Natural killer cell (primary cell): Measurements from ENCODE around the gene LRP3. TPM values are rescaled to one million over a fixed set of nuclear protein-coding genes. Genes with fewer than 3 reads are reported as not detected.
"Not testable (repeated sequence)": the region's sequence is repeated elsewhere in the genome, so short reads cannot be mapped to it uniquely, and the experiment has no call there.

Source experiments
- ATAC-seq, 3 donors: fragments of 150-1000 bp in 2 of 3; fragments of 200-7000 bp in 1 of 3; cut with Tn5 transposase; 1 replicate in 1 of 3; 2 replicates in 2 of 3; pipeline ENCODE4 v1.10.0; 2021; ENCODE audit warnings: mild to moderate bottlenecking in 2 of 3, moderate library complexity in 2 of 3
- DNase-seq, 2 donors: peaks; one replicate each; pipeline versions ENCODE4 v3.0.0 to v3.0.0-alpha.2; 2013 to 2021; ENCODE audit warnings: mixed read lengths in 1 of 2
- H3K27ac ChIP-seq: one replicate; pipeline ENCODE4 v1.5.1; 2013; ENCODE audit warnings: mild to moderate bottlenecking, low read length
- H3K27me3 ChIP-seq: one replicate; pipeline ENCODE4 v1.6.1; 2013; ENCODE audit warnings: low read length; ENCODE audit not compliant: control insufficient read depth, insufficient read depth
- H3K36me3 ChIP-seq: one replicate; pipeline ENCODE4 v1.6.1; 2013; ENCODE audit warnings: low read length; ENCODE audit not compliant: control insufficient read depth, insufficient read depth
- H3K4me1 ChIP-seq: one replicate; pipeline ENCODE4 v1.6.1; 2013; ENCODE audit warnings: low read length; ENCODE audit not compliant: control insufficient read depth, insufficient read depth
- H3K4me3 ChIP-seq: one replicate; pipeline ENCODE4 v1.5.1; 2013; ENCODE audit warnings: low read length
- H3K9me3 ChIP-seq: one replicate; pipeline ENCODE4 v1.6.1; 2013; ENCODE audit warnings: low read length; ENCODE audit not compliant: control insufficient read depth, insufficient read depth
- H3K27ac Mint-ChIP-seq, 2 donors: one replicate each; pipeline ENCODE4 v1.8.0; 2022; ENCODE audit warnings: mild to moderate bottlenecking in 2 of 2, mixed read lengths in 2 of 2, moderate library complexity in 1 of 2
- H3K27me3 Mint-ChIP-seq, 2 donors: one replicate each; pipeline ENCODE4 v1.8.0; 2022; ENCODE audit warnings: low read depth in 2 of 2, mixed read lengths in 2 of 2
- H3K36me3 Mint-ChIP-seq: one replicate; pipeline ENCODE4 v1.8.0; 2022; ENCODE audit warnings: mixed read lengths
- H3K4me1 Mint-ChIP-seq, 2 donors: one replicate each; pipeline ENCODE4 v1.8.0; 2022; ENCODE audit warnings: mixed read lengths in 2 of 2
- H3K4me3 Mint-ChIP-seq: one replicate; pipeline ENCODE4 v1.8.0; 2022; ENCODE audit warnings: mild to moderate bottlenecking, moderate library complexity, mixed read lengths
- H3K9me3 Mint-ChIP-seq, 2 donors: one replicate each; pipeline ENCODE4 v1.8.0; 2022; ENCODE audit warnings: mixed read lengths in 2 of 2
- WGBS: methylation state at CpG from one replicate; pipeline ENCODE4 v1.1.7; 2013; ENCODE audit warnings: missing lambda C conversion rate; ENCODE audit not compliant: insufficient coverage; 5-methylcytosine and 5-hydroxymethylcytosine counted together
- intact Hi-C: fragments of 100-400 bp; cut with micrococcal nuclease; formaldehyde crosslinking; loops from one replicate; pipeline ENCODE4 v1.14.2; 2022
- total RNA-seq, 4 donors: library from RNA; stranded (reverse); fragments of 120-200 nt in 1 of 4; gene quantifications; one replicate each; pipeline versions ENCODE4 v1.2.3 to v1.2.4, GENCODE V29; 2013 to 2022
- TF ChIP-seq, protein P1 (sequence below): fragments of 200-600 bp; IDR thresholded peaks from one replicate; pipeline ENCODE4 v1.8.0; 2022; ENCODE audit warnings: antibody characterized with exemption

LRP3 gene
- total RNA-seq, 3 donors from 2014 or later (not counting 1 experiment from before 2014, with no cell fraction given): 0.33 to 0.38 TPM; not detected in 1

DNA sequence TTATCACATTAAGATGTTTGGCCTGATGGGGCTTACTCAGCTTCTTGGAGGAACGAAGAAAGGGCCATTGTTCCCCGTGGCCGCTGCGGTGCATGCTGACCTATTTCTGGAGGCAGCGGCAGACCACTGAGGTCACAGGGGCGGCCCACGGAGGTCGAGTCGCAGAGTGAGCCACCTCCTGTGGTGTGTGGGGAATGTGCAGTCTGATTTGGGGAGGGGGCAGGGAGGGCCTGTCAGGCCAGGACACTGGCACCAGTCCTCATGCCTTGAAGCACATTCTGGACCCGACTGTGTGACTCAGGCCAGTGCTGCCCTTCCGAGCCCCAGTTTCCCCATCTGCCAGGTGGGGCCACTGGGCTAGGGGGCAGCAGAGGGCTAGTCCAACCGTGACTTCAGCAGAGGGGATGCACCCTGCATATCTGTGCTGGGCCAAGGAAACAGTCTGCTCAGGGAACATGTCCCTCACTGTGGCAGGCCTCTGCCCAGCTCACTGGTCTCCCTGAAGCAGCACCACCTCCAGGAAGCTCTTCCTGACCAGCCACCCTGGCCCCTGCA lies 25.2 kb downstream of the LRP3 start:
- Histone ChIP-seq H3K4me3 (no peak overlapping the region), H3K9me3 (no peaks in the 10 kb centered on the region), H3K4me1 (no peaks in the 10 kb centered on the region), H3K27ac (no peak overlapping the region), H3K27me3 (peaks cover under 1% of the 10 kb centered on the region), H3K36me3 (no peaks in the 10 kb centered on the region)
- no peak overlapping the region for H3K27ac Mint-ChIP-seq
- WGBS: 57% methylated on average over 12 of the region's 12 CpGs
- TF ChIP-seq, protein P1, sequence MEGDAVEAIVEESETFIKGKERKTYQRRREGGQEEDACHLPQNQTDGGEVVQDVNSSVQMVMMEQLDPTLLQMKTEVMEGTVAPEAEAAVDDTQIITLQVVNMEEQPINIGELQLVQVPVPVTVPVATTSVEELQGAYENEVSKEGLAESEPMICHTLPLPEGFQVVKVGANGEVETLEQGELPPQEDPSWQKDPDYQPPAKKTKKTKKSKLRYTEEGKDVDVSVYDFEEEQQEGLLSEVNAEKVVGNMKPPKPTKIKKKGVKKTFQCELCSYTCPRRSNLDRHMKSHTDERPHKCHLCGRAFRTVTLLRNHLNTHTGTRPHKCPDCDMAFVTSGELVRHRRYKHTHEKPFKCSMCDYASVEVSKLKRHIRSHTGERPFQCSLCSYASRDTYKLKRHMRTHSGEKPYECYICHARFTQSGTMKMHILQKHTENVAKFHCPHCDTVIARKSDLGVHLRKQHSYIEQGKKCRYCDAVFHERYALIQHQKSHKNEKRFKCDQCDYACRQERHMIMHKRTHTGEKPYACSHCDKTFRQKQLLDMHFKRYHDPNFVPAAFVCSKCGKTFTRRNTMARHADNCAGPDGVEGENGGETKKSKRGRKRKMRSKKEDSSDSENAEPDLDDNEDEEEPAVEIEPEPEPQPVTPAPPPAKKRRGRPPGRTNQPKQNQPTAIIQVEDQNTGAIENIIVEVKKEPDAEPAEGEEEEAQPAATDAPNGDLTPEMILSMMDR: no peak
- peaks cover 22% of the 10 kb centered on the region in 2 donors for H3K27me3 Mint-ChIP-seq
- ATAC-seq (no peak), DNase-seq (no peak)
- H3K36me3 Mint-ChIP-seq: no peaks in the 10 kb centered on the region
- H3K4me1 Mint-ChIP-seq: no peaks in the 10 kb centered on the region
- intact Hi-C loops: no loop called here
- no peaks in the 10 kb centered on the region for H3K9me3 Mint-ChIP-seq
- H3K4me3 Mint-ChIP-seq: no peak overlapping the region

- Mint-ChIP-seq H3K27ac (no peak overlapping the region), H3K9me3 (no peaks in the 10 kb centered on the region), H3K4me1 (no peaks in the 10 kb centered on the region), H3K4me3 (no peak overlapping the region), H3K36me3 (no peaks in the 10 kb centered on the region), H3K27me3 (peaks cover 22% of the 10 kb centered on the region in 2 donors)
- Histone ChIP-seq H3K36me3 (no peaks in the 10 kb centered on the region), H3K9me3 (no peaks in the 10 kb centered on the region), H3K27me3 (peaks cover 8% of the 10 kb centered on the region), H3K27ac (no peak overlapping the region), H3K4me1 (peaks cover 2% of the 10 kb centered on the region), H3K4me3 (no peak overlapping the region)
- no peak for DNase-seq
- TF ChIP-seq, protein P1: no peak
- no peak for ATAC-seq
- intact Hi-C loops: no loop called here
- 90% methylated on average over 18 of the region's 18 CpGs for WGBS
Measured at GRCh38 chr19:33220115-33220514, 26.0 kb downstream of the LRP3 start.

DNA sequence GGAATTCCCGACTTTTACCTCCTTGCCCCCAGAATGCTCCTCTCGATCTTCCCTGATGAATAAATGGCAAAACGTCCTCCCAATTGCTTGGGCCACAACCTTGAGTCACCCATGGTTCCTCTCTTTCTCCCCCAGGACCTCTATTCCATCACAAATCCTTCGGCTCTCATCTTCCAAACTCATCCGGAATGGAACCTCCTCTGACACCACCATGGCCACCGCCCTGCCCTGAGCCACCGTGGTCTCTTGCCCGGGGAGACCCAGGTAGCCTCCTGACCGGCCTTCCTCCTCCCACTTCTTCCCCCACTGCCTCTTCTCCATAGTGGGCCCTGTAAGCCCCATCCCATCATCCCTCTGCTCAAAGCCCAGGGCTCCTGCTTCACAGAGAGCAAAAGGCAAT lies 26.6 kb downstream of the LRP3 start:
- Histone ChIP-seq H3K4me1 (peaks cover 5% of the 10 kb centered on the region), H3K27me3 (peaks cover 10% of the 10 kb centered on the region), H3K4me3 (no peak overlapping the region), H3K36me3 (no peaks in the 10 kb centered on the region), H3K9me3 (no peaks in the 10 kb centered on the region), H3K27ac (no peak overlapping the region)
- Mint-ChIP-seq H3K4me3 (no peak overlapping the region), H3K36me3 (no peaks in the 10 kb centered on the region), H3K4me1 (peaks cover 0 to under 1% of the 10 kb centered on the region in 2 donors), H3K27me3 (peaks cover 22 to 23% of the 10 kb centered on the region in 2 donors), H3K9me3 (no peaks in the 10 kb centered on the region), H3K27ac (no peak overlapping the region)
- DNase-seq (no peak), ATAC-seq (no peak)
- TF ChIP-seq, protein P1: no peak
- 89% methylated on average over 9 of the region's 9 CpGs for WGBS
- intact Hi-C loops: no loop called here

DNA sequence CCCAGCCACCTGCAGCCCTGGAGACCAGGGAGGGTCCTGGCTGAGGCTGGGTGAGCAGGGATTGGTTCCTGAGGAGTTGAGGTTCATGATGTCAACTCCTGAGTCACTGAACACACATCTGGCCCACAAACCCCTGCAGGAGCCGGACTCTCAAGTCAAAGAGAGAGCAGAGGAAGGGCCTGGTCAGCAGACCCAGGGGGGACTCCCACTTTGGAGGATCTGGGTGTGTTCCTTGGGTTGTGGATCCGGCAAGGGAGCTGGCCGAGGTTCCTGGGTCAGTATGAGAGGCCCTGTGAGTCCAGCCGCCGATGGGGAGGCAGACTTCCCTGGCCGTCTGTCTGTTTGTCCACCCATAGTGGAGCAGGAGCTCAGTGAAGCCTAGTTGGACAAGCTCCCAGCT lies 27.5 kb downstream of the LRP3 start:
- no peak overlapping the region for H3K4me3 ChIP-seq
- H3K27ac ChIP-seq: no peak overlapping the region
- H3K27me3 ChIP-seq: peaks cover 19% of the 10 kb centered on the region
- ATAC-seq (no peak), DNase-seq (no peak)
- intact Hi-C loops: no loop called here
- TF ChIP-seq, protein P1: no peak
- Mint-ChIP-seq H3K27ac (no peak overlapping the region), H3K9me3 (no peaks in the 10 kb centered on the region), H3K27me3 (peaks cover 29 to 30% of the 10 kb centered on the region in 2 donors), H3K4me3 (no peak overlapping the region), H3K4me1 (peaks cover 7 to 9% of the 10 kb centered on the region in 2 donors), H3K36me3 (no peaks in the 10 kb centered on the region)
- H3K36me3 ChIP-seq: no peaks in the 10 kb centered on the region
- WGBS: 88% methylated on average over 6 of the region's 6 CpGs
- H3K4me1 ChIP-seq: peaks cover 14% of the 10 kb centered on the region
- no peaks in the 10 kb centered on the region for H3K9me3 ChIP-seq

GRCh38 chr19:33222255-33222654 lies 28.1 kb downstream of the LRP3 start:
- DNase-seq, H3K36me3 Mint-ChIP-seq, ATAC-seq, H3K9me3 ChIP-seq, H3K27ac ChIP-seq, H3K4me1 Mint-ChIP-seq, H3K9me3 Mint-ChIP-seq, H3K36me3 ChIP-seq, H3K4me3 ChIP-seq, H3K4me3 Mint-ChIP-seq, H3K27ac Mint-ChIP-seq, intact Hi-C loops: not testable (repeated sequence)
- Histone ChIP-seq H3K27me3 (peaks cover 21% of the 10 kb centered on the region), H3K4me1 (peaks cover 18% of the 10 kb centered on the region)
- WGBS: 82% methylated on average over 2 of the region's 2 CpGs
- peaks cover 29 to 31% of the 10 kb centered on the region in 2 donors for H3K27me3 Mint-ChIP-seq
